Panc1 (cell line): Measurements from ENCODE around the gene PLCG2.

Source experiments
- CTCF ChIP-seq: fragments of 450-650 bp; IDR thresholded peaks from 2 replicates; pipeline ENCODE4 v1.5.1; 2017; ENCODE audit warnings: mild to moderate bottlenecking
- POLR2AphosphoS5 ChIP-seq: IDR thresholded peaks from 2 replicates; pipeline ENCODE4 v1.6.1; 2012; ENCODE audit warnings: mild to moderate bottlenecking, low read depth, low read length, moderate library complexity
- REST ChIP-seq, 2 experiments: IDR thresholded peaks; 2 replicates each; pipeline ENCODE4 v1.6.1; 2011 to 2012; ENCODE audit warnings: low read depth in 2 of 2, control low read depth in 1 of 2, low read length in 1 of 2, mild to moderate bottlenecking in 1 of 2, moderate library complexity in 1 of 2; ENCODE audit not compliant: insufficient read depth in 1 of 2
- SIN3A ChIP-seq: IDR thresholded peaks from 2 replicates; pipeline ENCODE4 v1.6.1; 2012; ENCODE audit warnings: low read depth, mild to moderate bottlenecking, low read length, moderate library complexity, borderline replicate concordance; ENCODE audit not compliant: insufficient read depth
- TCF7L2 ChIP-seq: IDR thresholded peaks from 2 replicates; pipeline ENCODE4 v1.6.1; 2011; ENCODE audit warnings: mild to moderate bottlenecking, low read depth, low read length, inconsistent platforms

- TF ChIP-seq CTCF (no peak), TCF7L2 (no peak), SIN3A (no peak), REST (IDR thresholded peaks at IDR 0.05; ENCODE audit: insufficient read depth in 1 of 2, low read depth in 2 of 2, low read length in 1 of 2) (no peak), POLR2AphosphoS5 (no peak)
Observed at GRCh38 chr16:81784072-81784795, 5.1 kb downstream of the PLCG2 start.
